Nephron (organoid): Measurements from ENCODE around the gene DUOXA1.
A peak's percentile ranks its signal among the peaks of the same experiment; 100 is the strongest.

Experiments
- H3K27ac Mint-ChIP-seq, 3 experiments: 2 replicates each; pipeline ENCODE4 v1.8.0; 2020; ENCODE audit warnings: mixed read lengths in 3 of 3, mild to moderate bottlenecking in 2 of 3, moderate library complexity in 1 of 3
- H3K27me3 Mint-ChIP-seq: 2 replicates; pipeline ENCODE4 v1.8.0; 2021; ENCODE audit warnings: low read depth, mild to moderate bottlenecking, moderate library complexity, mixed read lengths
- H3K36me3 Mint-ChIP-seq: 2 replicates; pipeline ENCODE4 v1.8.0; 2020; ENCODE audit warnings: low read depth, mixed read lengths
- H3K4me1 Mint-ChIP-seq: 2 replicates; pipeline ENCODE4 v1.8.0; 2020; ENCODE audit warnings: mixed read lengths
- H3K4me3 Mint-ChIP-seq, 3 experiments: 2 replicates each; pipeline ENCODE4 v1.8.0; 2020; ENCODE audit warnings: mild to moderate bottlenecking in 3 of 3, mixed read lengths in 3 of 3, moderate library complexity in 2 of 3
- H3K9me3 Mint-ChIP-seq: 2 replicates; pipeline ENCODE4 v1.8.0; 2020; ENCODE audit warnings: mixed read lengths
- CTCF ChIP-seq, 3 experiments: fragments of 200-600 bp; sonication (generic); IDR thresholded peaks; one replicate each; pipeline ENCODE4 v1.5.0; 2021; ENCODE audit warnings: antibody characterized with exemption in 3 of 3; ENCODE audit not compliant: unreplicated experiment in 3 of 3

The DUOXA1 gene

GRCh38 chr15:45132844-45133560 is 3.3 kb upstream of the DUOXA1 start:
- peaks cover 7% of the 10 kb centered on the region for H3K4me1 Mint-ChIP-seq
- H3K4me3 Mint-ChIP-seq = no peak overlapping the region
- no peaks in the 10 kb centered on the region for H3K36me3 Mint-ChIP-seq
- H3K27me3 Mint-ChIP-seq = peaks cover 90% of the 10 kb centered on the region
- no peak for TF ChIP-seq CTCF (IDR thresholded peaks at IDR 0.05; ENCODE audit: unreplicated experiment in 3 of 3)
- no peak overlapping the region for H3K27ac Mint-ChIP-seq
- no peaks in the 10 kb centered on the region for H3K9me3 Mint-ChIP-seq

GRCh38 chr15:45131510-45131909 is 1.8 kb upstream of the DUOXA1 start:
- Mint-ChIP-seq H3K4me1 (peaks cover 7% of the 10 kb centered on the region), H3K27ac (no peak overlapping the region), H3K9me3 (no peaks in the 10 kb centered on the region), H3K4me3 (no peak overlapping the region), H3K27me3 (peaks cover 89% of the 10 kb centered on the region), H3K36me3 (no peaks in the 10 kb centered on the region)
- no peak for TF ChIP-seq CTCF (IDR thresholded peaks at IDR 0.05; ENCODE audit: unreplicated experiment in 3 of 3)

- Mint-ChIP-seq H3K4me1 (peaks cover 7% of the 10 kb centered on the region), H3K27ac (no peak overlapping the region), H3K36me3 (no peaks in the 10 kb centered on the region), H3K4me3 (peak overlapping the region; percentile 52 to 67 (median 63)), H3K9me3 (no peaks in the 10 kb centered on the region), H3K27me3 (peaks cover 93% of the 10 kb centered on the region)
- no peak for TF ChIP-seq CTCF (IDR thresholded peaks at IDR 0.05; ENCODE audit: unreplicated experiment in 3 of 3)
These were observed 767 bp upstream of the DUOXA1 start for GRCh38 chr15:45130291-45131000.

GRCh38 chr15:45128971-45129639 is 574 bp downstream of the DUOXA1 start:
- Mint-ChIP-seq H3K27ac (no peak overlapping the region), H3K9me3 (peaks cover 2% of the 10 kb centered on the region), H3K4me1 (peaks cover 7% of the 10 kb centered on the region), H3K4me3 (peak overlapping the region; percentile 57 to 65 (median 64)), H3K36me3 (no peaks in the 10 kb centered on the region), H3K27me3 (peaks cover 96% of the 10 kb centered on the region)
- no peak for TF ChIP-seq CTCF (IDR thresholded peaks at IDR 0.05; ENCODE audit: unreplicated experiment in 3 of 3)

GRCh38 chr15:45126535-45127158 is 3.0 kb downstream of the DUOXA1 start:
- H3K27me3 Mint-ChIP-seq = peaks cover 92% of the 10 kb centered on the region
- TF ChIP-seq CTCF (IDR thresholded peaks at IDR 0.05; ENCODE audit: unreplicated experiment in 3 of 3) = peak in 2 of 3 experiments; percentile 32 to 36
- H3K4me3 Mint-ChIP-seq = no peak overlapping the region
- peaks cover 2% of the 10 kb centered on the region for H3K9me3 Mint-ChIP-seq
- H3K4me1 Mint-ChIP-seq = peaks cover 7% of the 10 kb centered on the region
- H3K36me3 Mint-ChIP-seq = no peaks in the 10 kb centered on the region
- H3K27ac Mint-ChIP-seq = no peak overlapping the region
